SU-DHL-6 (cell line): ENCODE results near the gene TADA3.

Source experiments
- H2AFZ ChIP-seq: fragments of 200-600 bp; sonication (generic); 2 replicates; pipeline ENCODE4 v1.6.1; 2014; ENCODE audit warnings: low read depth, mild to moderate bottlenecking, moderate library complexity, mixed read lengths, antibody characterized with exemption, low read length; ENCODE audit not compliant: severe bottlenecking
- H3F3A ChIP-seq: fragments of 200-600 bp; shearing (Covaris generic); 2 replicates; pipeline ENCODE4 v1.6.0; 2016; ENCODE audit warnings: antibody characterized with exemption, mild to moderate bottlenecking; ENCODE audit not compliant: insufficient read depth
- H3K27ac ChIP-seq: fragments of 200-600 bp; sonication (generic); 2 replicates; pipeline ENCODE4 v1.5.1; 2016; ENCODE audit warnings: low read depth, mild to moderate bottlenecking, low read length, moderate library complexity, mixed read lengths
- H3K27me3 ChIP-seq: fragments of 200-600 bp; sonication (generic), shearing (Covaris generic); 2 replicates; pipeline ENCODE4 v1.6.0; 2014; ENCODE audit warnings: mild to moderate bottlenecking, low read length
- H3K36me3 ChIP-seq: fragments of 200-600 bp; sonication (generic); 2 replicates; pipeline ENCODE4 v1.6.1; 2014; ENCODE audit warnings: mild to moderate bottlenecking, low read length, mixed read lengths
- H3K4me2 ChIP-seq: fragments of 300-600, 200-600 bp; shearing (Covaris generic), sonication (generic); 2 replicates; pipeline ENCODE4 v1.6.0; 2014; ENCODE audit warnings: low read length, low read depth, mild to moderate bottlenecking; ENCODE audit not compliant: poor library complexity, severe bottlenecking
- H3K4me3 ChIP-seq: fragments of 200-600 bp; sonication (generic); 2 replicates; pipeline ENCODE4 v1.5.1; 2014; ENCODE audit warnings: antibody characterized with exemption, low read length, mild to moderate bottlenecking, mixed read lengths; ENCODE audit not compliant: insufficient read depth, poor library complexity, severe bottlenecking
- H3K79me2 ChIP-seq: fragments of 200-600 bp; sonication (generic); 2 replicates; pipeline ENCODE4 v1.6.1; 2014; ENCODE audit warnings: mild to moderate bottlenecking, low read length, moderate library complexity; ENCODE audit not compliant: insufficient read depth
- H3K9ac ChIP-seq: fragments of 200-600 bp; sonication (generic); 2 replicates; pipeline ENCODE4 v1.7.0; 2014; ENCODE audit warnings: mild to moderate bottlenecking, low read length
- H3K9me2 ChIP-seq: fragments of 200-600 bp; sonication (generic); replicated peaks from 2 replicates; pipeline ENCODE4 v1.6.1; 2014; ENCODE audit warnings: low read length; ENCODE audit not compliant: insufficient read depth
- H3K9me3 ChIP-seq: fragments of 200-600 bp; sonication (generic); 2 replicates; pipeline ENCODE4 v1.6.1; 2014; ENCODE audit warnings: low read length, mixed read lengths; ENCODE audit not compliant: insufficient read depth
- H4K20me1 ChIP-seq: fragments of 200-600 bp; sonication (generic); 2 replicates; pipeline ENCODE4 v1.6.1; 2014; ENCODE audit warnings: low read depth, mild to moderate bottlenecking, antibody characterized with exemption, low read length, moderate library complexity, mixed read lengths
- CTCF ChIP-seq: fragments of 200-600 bp; sonication (generic); IDR thresholded peaks from one replicate; pipeline ENCODE4 v1.5.1; 2017; ENCODE audit warnings: antibody characterized with exemption, mild to moderate bottlenecking, low read length, moderate library complexity; ENCODE audit not compliant: insufficient read depth, poor library complexity, severe bottlenecking
- EZH2phosphoT487 ChIP-seq: fragments of 200-600 bp; sonication (generic), shearing (Covaris generic); conservative IDR thresholded peaks from 2 replicates; pipeline ENCODE4 v1.6.1; 2018; ENCODE audit warnings: mild to moderate bottlenecking, antibody characterized with exemption, low read length, moderate library complexity, mixed read lengths

Gene TADA3

GRCh38 chr3:9785602-9786001 is 6.7 kb downstream of the TADA3 start:
- Histone ChIP-seq H3K4me3 (no peak overlapping the region), H3K9ac (no peak overlapping the region), H3K36me3 (0 out of 2 replicates have a peak, but pooled peaks cover 3% of the 10 kb centered on the region), H3K27ac (no peak overlapping the region), H3K4me2 (no peak overlapping the region), H3K9me3 (no peaks in the 10 kb centered on the region), H4K20me1 (no peaks in the 10 kb centered on the region), H3F3A (peaks cover 31% of the 10 kb centered on the region), H3K79me2 (no peaks in the 10 kb centered on the region), H2AFZ (no peak overlapping the region), H3K27me3 (no peaks in the 10 kb centered on the region), H3K9me2 (no peaks in the 10 kb centered on the region)
- TF ChIP-seq EZH2phosphoT487 (no peak), CTCF (no peak)

- Histone ChIP-seq H3K4me3 (no peak overlapping the region), H3F3A (peaks cover 35% of the 10 kb centered on the region), H3K9ac (no peak overlapping the region), H4K20me1 (no peaks in the 10 kb centered on the region), H3K9me3 (no peaks in the 10 kb centered on the region), H3K27ac (no peak overlapping the region), H3K36me3 (0 out of 2 replicates have a peak, but pooled peaks cover 3% of the 10 kb centered on the region), H3K27me3 (no peaks in the 10 kb centered on the region), H3K4me2 (no peak overlapping the region), H3K9me2 (no peaks in the 10 kb centered on the region), H3K79me2 (no peaks in the 10 kb centered on the region), H2AFZ (no peak overlapping the region)
- no peak for TF ChIP-seq EZH2phosphoT487
- TF ChIP-seq CTCF: no peak
These were observed 7.3 kb downstream of the TADA3 start for GRCh38 chr3:9784965-9785364.

- H3K36me3 ChIP-seq: peaks cover 6% of the 10 kb centered on the region; the same call in 1 of the 2 replicates
- H4K20me1 ChIP-seq: no peaks in the 10 kb centered on the region
- H3K4me3 ChIP-seq: no peak overlapping the region
- H3K9me3 ChIP-seq: no peaks in the 10 kb centered on the region
- peaks cover 40% of the 10 kb centered on the region for H3F3A ChIP-seq
- no peak overlapping the region for H3K4me2 ChIP-seq
- H3K9ac ChIP-seq: no peak overlapping the region
- no peak overlapping the region for H3K27ac ChIP-seq
- no peak for TF ChIP-seq CTCF
- no peak for TF ChIP-seq EZH2phosphoT487
- no peaks in the 10 kb centered on the region for H3K79me2 ChIP-seq
- H2AFZ ChIP-seq: no peak overlapping the region
- H3K9me2 ChIP-seq: no peaks in the 10 kb centered on the region
- H3K27me3 ChIP-seq: no peaks in the 10 kb centered on the region
These were observed 8.3 kb downstream of the TADA3 start for GRCh38 chr3:9783954-9784353.
